ENCODE results near the gene TCN2. TPM values are rescaled to one million over a fixed set of nuclear protein-coding genes. Genes with fewer than 3 reads are reported as not detected.
"Not testable (repeated sequence)": the region's sequence is repeated elsewhere in the genome, so short reads cannot be mapped to it uniquely, and the experiment has no call there.

Gene TCN2
- total RNA-seq, 1 donor from 2014 or later = 24.2 TPM

- DNase-seq (ENCODE audit: low spot score) = no peak
Measured at GRCh38 chr22:30578481-30578880, 28.5 kb upstream of the TCN2 start.

- no peak for DNase-seq (ENCODE audit: low spot score)
Measured at GRCh38 chr22:30580896-30581295, 26.1 kb upstream of the TCN2 start.

GRCh38 chr22:30582051-30582450 lies 24.9 kb upstream of the TCN2 start:
- no peak for DNase-seq (ENCODE audit: low spot score)

- no peak for DNase-seq (ENCODE audit: low spot score)
Measured at GRCh38 chr22:30582788-30583545, 24.0 kb upstream of the TCN2 start.

- DNase-seq (ENCODE audit: low spot score) = no peak
Measured at GRCh38 chr22:30584441-30584840, 22.5 kb upstream of the TCN2 start.

- DNase-seq (ENCODE audit: low spot score) = no peak
Measured at GRCh38 chr22:30586414-30586813, 20.6 kb upstream of the TCN2 start.

- no peak for DNase-seq (ENCODE audit: low spot score)
Measured at GRCh38 chr22:30591191-30591587, 15.8 kb upstream of the TCN2 start.

GRCh38 chr22:30591588-30592359 lies 15.2 kb upstream of the TCN2 start, which contains the start of gene PES1:
PES1 (minus strand) TSS chr22:30591910; CDS start chr22:30591833, 77 bp downstream.
- DNase-seq (ENCODE audit: low spot score) = peak; percentile 95

GRCh38 chr22:30592360-30592713 lies 14.6 kb upstream of the TCN2 start:
- DNase-seq (ENCODE audit: low spot score) = not testable (repeated sequence)

GRCh38 chr22:30596199-30596598 lies 10.8 kb upstream of the TCN2 start:
- no peak for DNase-seq (ENCODE audit: low spot score)

GRCh38 chr22:30596886-30597285 lies 10.1 kb upstream of the TCN2 start:
- DNase-seq (ENCODE audit: low spot score) = no peak

- no peak for DNase-seq (ENCODE audit: low spot score)
Measured at GRCh38 chr22:30598986-30599385, 8.0 kb upstream of the TCN2 start.

GRCh38 chr22:30600921-30601320 lies 6.1 kb upstream of the TCN2 start:
- no peak for DNase-seq (ENCODE audit: low spot score)

- DNase-seq (ENCODE audit: low spot score) = no peak
Measured at GRCh38 chr22:30601464-30601863, 5.5 kb upstream of the TCN2 start.

- no peak for DNase-seq (ENCODE audit: low spot score)
Measured at GRCh38 chr22:30602049-30602448, 4.9 kb upstream of the TCN2 start.

GRCh38 chr22:30603801-30604200 lies 3.2 kb upstream of the TCN2 start:
- DNase-seq (ENCODE audit: low spot score) = no peak

GRCh38 chr22:30604723-30605122 lies 2.3 kb upstream of the TCN2 start:
- DNase-seq (ENCODE audit: low spot score) = no peak

- DNase-seq (ENCODE audit: low spot score) = peak; percentile 60
Measured at GRCh38 chr22:30605449-30606110, 1.4 kb upstream of the TCN2 start.

- no peak for DNase-seq (ENCODE audit: low spot score)
Measured at GRCh38 chr22:30607300-30607930, 441 bp downstream of the TCN2 start.

GRCh38 chr22:30607939-30608338 lies 965 bp downstream of the TCN2 start:
- no peak for DNase-seq (ENCODE audit: low spot score)

- DNase-seq (ENCODE audit: low spot score) = peak; percentile 72
Measured at GRCh38 chr22:30609260-30610185, 2.5 kb downstream of the TCN2 start.
